Endothelial cell of umbilical vein (primary cell): ENCODE data around the gene CACNA2D3.

ENCODE experiments used
- EZH2 ChIP-seq: IDR thresholded peaks from 2 replicates; pipeline ENCODE4 v1.6.1; 2012; ENCODE audit warnings: borderline replicate concordance, low read depth, mild to moderate bottlenecking, moderate library complexity, low read length, inconsistent platforms; ENCODE audit not compliant: severe bottlenecking
- POLR2A ChIP-seq: IDR thresholded peaks from 2 replicates; pipeline ENCODE4 v1.6.1; 2012; ENCODE audit warnings: low read depth, mild to moderate bottlenecking, control low read depth, low read length
- POLR2AphosphoS5 ChIP-seq: IDR thresholded peaks from 2 replicates; pipeline ENCODE4 v1.6.1; 2012; ENCODE audit warnings: low read depth, mild to moderate bottlenecking, control low read depth, low read length, moderate library complexity; ENCODE audit not compliant: insufficient read depth
- TF ChIP-seq, protein P1 (sequence below), 2 donors: IDR thresholded peaks; 1 replicate in 1 of 2; 2 replicates in 1 of 2; pipeline ENCODE4 v1.5.1; 2011; ENCODE audit warnings: low read length in 2 of 2, mild to moderate bottlenecking in 2 of 2, moderate library complexity in 2 of 2, control low read depth in 1 of 2, inconsistent platforms in 1 of 2, low read depth in 1 of 2; ENCODE audit not compliant: insufficient read depth in 1 of 2; ENCODE audit errors: extremely low read depth in 1 of 2

GRCh38 chr3:54159917-54160316 is 37.6 kb downstream of the CACNA2D3 start:
- no peak for TF ChIP-seq POLR2A
- no peak for TF ChIP-seq EZH2
- no peak for TF ChIP-seq POLR2AphosphoS5
- TF ChIP-seq, protein P1, sequence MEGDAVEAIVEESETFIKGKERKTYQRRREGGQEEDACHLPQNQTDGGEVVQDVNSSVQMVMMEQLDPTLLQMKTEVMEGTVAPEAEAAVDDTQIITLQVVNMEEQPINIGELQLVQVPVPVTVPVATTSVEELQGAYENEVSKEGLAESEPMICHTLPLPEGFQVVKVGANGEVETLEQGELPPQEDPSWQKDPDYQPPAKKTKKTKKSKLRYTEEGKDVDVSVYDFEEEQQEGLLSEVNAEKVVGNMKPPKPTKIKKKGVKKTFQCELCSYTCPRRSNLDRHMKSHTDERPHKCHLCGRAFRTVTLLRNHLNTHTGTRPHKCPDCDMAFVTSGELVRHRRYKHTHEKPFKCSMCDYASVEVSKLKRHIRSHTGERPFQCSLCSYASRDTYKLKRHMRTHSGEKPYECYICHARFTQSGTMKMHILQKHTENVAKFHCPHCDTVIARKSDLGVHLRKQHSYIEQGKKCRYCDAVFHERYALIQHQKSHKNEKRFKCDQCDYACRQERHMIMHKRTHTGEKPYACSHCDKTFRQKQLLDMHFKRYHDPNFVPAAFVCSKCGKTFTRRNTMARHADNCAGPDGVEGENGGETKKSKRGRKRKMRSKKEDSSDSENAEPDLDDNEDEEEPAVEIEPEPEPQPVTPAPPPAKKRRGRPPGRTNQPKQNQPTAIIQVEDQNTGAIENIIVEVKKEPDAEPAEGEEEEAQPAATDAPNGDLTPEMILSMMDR (IDR thresholded peaks at IDR 0.05; ENCODE audit: extremely low read depth in 1 of 2, insufficient read depth in 1 of 2, low read depth in 1 of 2, low read length in 2 of 2), result no peak
